ENCODE results near the gene MARK4. TPM values are rescaled to one million over a fixed set of nuclear protein-coding genes. Genes with fewer than 3 reads are reported as not detected.
"Not testable (repeated sequence)": the region's sequence is repeated elsewhere in the genome, so short reads cannot be mapped to it uniquely, and the experiment has no call there.

The MARK4 gene
- total and polyA plus RNA-seq, 2 experiments from 2014 or later, result 4.9 to 11.6 TPM

- in situ Hi-C loops (cut with MboI), result no loop called here
- H4K20me1 ChIP-seq (ENCODE audit: insufficient read depth), result no peaks in the 10 kb centered on the region
- H3K27ac ChIP-seq, result no peak overlapping the region
- no peak for TF ChIP-seq EZH2 (IDR thresholded peaks at IDR 0.05; ENCODE audit: insufficient read depth, poor library complexity, severe bottlenecking)
- no peak for TF ChIP-seq EZH2phosphoT487 (IDR thresholded peaks at IDR 0.05; ENCODE audit: insufficient read depth, low read depth)
- H3K4me3 ChIP-seq, result no peak overlapping the region
- no peak overlapping the region for H3K4me2 ChIP-seq (ENCODE audit: unreplicated experiment)
- H3K36me3 ChIP-seq (ENCODE audit: low read depth), result no peaks in the 10 kb centered on the region
- H3K79me2 ChIP-seq (ENCODE audit: insufficient read depth), result no peaks in the 10 kb centered on the region
- 63 to 67% methylated on average over 13 of the region's 13 CpGs for WGBS, 2 experiments (ENCODE audit: low coverage in 1 of 2, low lambda C conversion rate in 2 of 2, missing lambda C conversion rate in 2 of 2)
- H2AFZ ChIP-seq, result no peak overlapping the region
- peaks cover 14% of the 10 kb centered on the region for H3K27me3 ChIP-seq (replicated peaks; ENCODE audit: insufficient read depth)
- H3F3A ChIP-seq (ENCODE audit: insufficient read depth), result no peaks in the 10 kb centered on the region
- H3K9me2 ChIP-seq (ENCODE audit: insufficient read depth), result no peaks in the 10 kb centered on the region
- DNase-seq, result no peak
- no peaks in the 10 kb centered on the region for H3K9me3 ChIP-seq (ENCODE audit: low read depth)
- H3K9ac ChIP-seq, result no peak overlapping the region
- no peaks in the 10 kb centered on the region for H3K4me1 ChIP-seq (ENCODE audit: insufficient read depth)
These were observed 76.5 kb downstream of the MARK4 start for GRCh38 chr19:45327404-45328143.

GRCh38 chr19:45331411-45331810 is 80.3 kb downstream of the MARK4 start:
- no peak overlapping the region for H3K9ac ChIP-seq
- H4K20me1 ChIP-seq (ENCODE audit: insufficient read depth), result no peaks in the 10 kb centered on the region
- no peaks in the 10 kb centered on the region for H3K4me1 ChIP-seq (ENCODE audit: insufficient read depth)
- no peak overlapping the region for H2AFZ ChIP-seq
- no peak overlapping the region for H3K27ac ChIP-seq
- in situ Hi-C loops (cut with MboI), result no loop called here
- no peaks in the 10 kb centered on the region for H3K9me3 ChIP-seq (ENCODE audit: low read depth)
- TF ChIP-seq EZH2phosphoT487 (IDR thresholded peaks at IDR 0.05; ENCODE audit: insufficient read depth, low read depth), result no peak
- no peak for TF ChIP-seq EZH2 (IDR thresholded peaks at IDR 0.05; ENCODE audit: insufficient read depth, poor library complexity, severe bottlenecking)
- no peaks in the 10 kb centered on the region for H3K79me2 ChIP-seq (ENCODE audit: insufficient read depth)
- no peaks in the 10 kb centered on the region for H3F3A ChIP-seq (ENCODE audit: insufficient read depth)
- WGBS, 2 experiments (ENCODE audit: low coverage in 1 of 2, low lambda C conversion rate in 2 of 2, missing lambda C conversion rate in 2 of 2), result 73 to 75% methylated on average over 7 of the region's 7 CpGs
- no peak for DNase-seq
- H3K9me2 ChIP-seq (ENCODE audit: insufficient read depth), result no peaks in the 10 kb centered on the region
- H3K4me2 ChIP-seq (ENCODE audit: unreplicated experiment), result no peak overlapping the region
- no peaks in the 10 kb centered on the region for H3K27me3 ChIP-seq (replicated peaks; ENCODE audit: insufficient read depth)
- H3K36me3 ChIP-seq (ENCODE audit: low read depth), result no peaks in the 10 kb centered on the region
- H3K4me3 ChIP-seq, result no peak overlapping the region

- no peaks in the 10 kb centered on the region for H3K9me2 ChIP-seq (ENCODE audit: insufficient read depth)
- H3K27ac ChIP-seq, result no peak overlapping the region
- H3K4me1 ChIP-seq (ENCODE audit: insufficient read depth), result no peaks in the 10 kb centered on the region
- WGBS, 2 experiments (ENCODE audit: low coverage in 1 of 2, low lambda C conversion rate in 2 of 2, missing lambda C conversion rate in 2 of 2), result 77% methylated on average over 10 of the region's 10 CpGs
- H3K9ac ChIP-seq, result no peak overlapping the region
- no peak overlapping the region for H3K4me3 ChIP-seq
- H2AFZ ChIP-seq, result no peak overlapping the region
- no peaks in the 10 kb centered on the region for H3K9me3 ChIP-seq (ENCODE audit: low read depth)
- no peak for DNase-seq
- no peaks in the 10 kb centered on the region for H3F3A ChIP-seq (ENCODE audit: insufficient read depth)
- H4K20me1 ChIP-seq (ENCODE audit: insufficient read depth), result no peaks in the 10 kb centered on the region
- H3K27me3 ChIP-seq (replicated peaks; ENCODE audit: insufficient read depth), result no peaks in the 10 kb centered on the region
- TF ChIP-seq EZH2phosphoT487 (IDR thresholded peaks at IDR 0.05; ENCODE audit: insufficient read depth, low read depth) (no peak), EZH2 (IDR thresholded peaks at IDR 0.05; ENCODE audit: insufficient read depth, poor library complexity, severe bottlenecking) (no peak)
- no peaks in the 10 kb centered on the region for H3K79me2 ChIP-seq (ENCODE audit: insufficient read depth)
- no peaks in the 10 kb centered on the region for H3K36me3 ChIP-seq (ENCODE audit: low read depth)
- H3K4me2 ChIP-seq (ENCODE audit: unreplicated experiment), result no peak overlapping the region
- in situ Hi-C loops (cut with MboI), result no loop called here
These were observed 82.7 kb downstream of the MARK4 start for GRCh38 chr19:45333609-45334303.

- H3K9ac ChIP-seq; H4K20me1 ChIP-seq (ENCODE audit: insufficient read depth); H2AFZ ChIP-seq; in situ Hi-C loops (cut with MboI); H3K4me2 ChIP-seq (ENCODE audit: unreplicated experiment); H3F3A ChIP-seq (ENCODE audit: insufficient read depth); H3K79me2 ChIP-seq (ENCODE audit: insufficient read depth); H3K4me3 ChIP-seq; DNase-seq; H3K9me3 ChIP-seq (ENCODE audit: low read depth); H3K4me1 ChIP-seq (ENCODE audit: insufficient read depth); H3K36me3 ChIP-seq (ENCODE audit: low read depth); H3K9me2 ChIP-seq (ENCODE audit: insufficient read depth); H3K27ac ChIP-seq; H3K27me3 ChIP-seq (replicated peaks; ENCODE audit: insufficient read depth): not testable (repeated sequence)
- WGBS, 2 experiments (ENCODE audit: low coverage in 1 of 2, low lambda C conversion rate in 2 of 2, missing lambda C conversion rate in 2 of 2), result 68 to 71% methylated on average over 4 of the region's 4 CpGs
These were observed 83.8 kb downstream of the MARK4 start for GRCh38 chr19:45334881-45335280.

Measured in GM23248 (cell line).